M059J (cell line): ENCODE data around the gene OR12D1. TPM values are rescaled to one million over a fixed set of nuclear protein-coding genes. Genes with fewer than 3 reads are reported as not detected.
"Not testable (repeated sequence)": the region's sequence is repeated elsewhere in the genome, so short reads cannot be mapped to it uniquely, and the experiment has no call there.

Experiments
- DNase-seq: peaks from one replicate; pipeline ENCODE4 v3.0.0-alpha.2; 2012; ENCODE audit warnings: low read depth
- total RNA-seq: library from RNA; depleted of rRNA; stranded (reverse); fragments of >200 nt; shearing (Covaris generic); gene quantifications from 2 replicates; pipeline ENCODE4 v1.2.3, GENCODE V29; 2014; rRNA removed

Gene OR12D1
- total RNA-seq, result not detected in 2 replicates

DNA sequence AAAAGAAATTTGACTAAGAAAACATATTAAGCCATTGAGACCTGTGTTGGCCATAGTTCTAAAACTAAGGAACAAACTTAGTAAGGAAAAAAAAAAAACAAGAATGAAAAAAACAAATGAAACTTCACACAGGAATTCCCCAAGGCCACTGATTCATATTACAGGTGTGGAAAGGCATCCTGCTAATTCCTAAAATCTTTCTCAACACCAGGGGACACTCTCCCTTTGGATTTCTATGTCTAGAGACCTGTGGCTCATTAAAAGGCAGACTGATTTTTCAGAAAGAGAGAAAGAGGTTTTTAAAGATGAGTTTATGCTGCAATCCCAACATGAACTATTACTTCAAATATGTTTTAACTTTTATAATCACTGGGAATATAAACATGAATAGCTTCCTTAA, at the start of gene OR12D1:
Gene OR12D1 (plus strand): TSS at position 341 of the 400 bp plus-strand sequence.
- DNase-seq, result peak; percentile 13

DNA sequence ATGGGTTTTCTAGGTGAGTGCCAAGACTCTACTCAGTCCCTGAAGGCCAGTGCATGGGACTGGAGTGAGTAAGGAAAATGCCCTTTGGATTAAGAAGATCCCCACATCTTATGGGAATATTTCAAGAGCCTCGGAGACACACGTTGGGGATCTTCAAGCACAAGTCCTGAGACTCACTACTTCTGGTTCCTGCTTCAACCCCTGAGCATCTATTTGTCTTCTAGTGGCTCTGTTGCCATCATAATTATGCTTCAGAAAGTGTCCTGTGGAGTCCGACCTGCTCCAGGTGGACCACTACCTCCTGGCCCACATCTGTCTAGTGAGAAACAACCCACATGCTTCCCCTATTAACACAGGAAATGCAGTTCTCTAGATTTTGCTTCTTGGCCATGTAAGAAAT, 46.0 kb upstream of the OR12D1 start, which contains the start of gene OR5V1:
Gene OR5V1 (minus strand): TSS at position 101 of the 400 bp plus-strand sequence. CDS start 12,670 bp downstream, outside the sequence.
- DNase-seq, result no peak

DNA sequence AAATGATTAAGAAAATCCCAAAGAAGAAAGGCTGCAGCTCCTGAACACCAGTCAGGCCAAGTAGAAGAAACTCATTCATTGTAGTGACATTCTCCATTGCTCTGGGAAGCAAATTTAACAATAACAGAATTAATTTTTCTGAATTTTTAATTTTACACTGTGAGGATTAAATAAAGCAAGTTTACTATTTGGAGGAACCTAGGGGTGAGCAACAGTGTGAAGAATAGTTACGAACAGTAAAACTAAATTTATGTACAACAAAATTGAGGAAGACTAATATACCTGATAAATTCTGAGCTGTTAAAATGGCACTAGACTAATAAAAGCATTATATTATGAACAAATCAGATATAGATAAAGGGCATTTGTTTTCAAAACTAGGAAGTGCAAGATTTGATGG, 39.5 kb upstream of the OR12D1 start, which contains the start of gene OR12D3:
Gene OR12D3 (minus strand): TSS at position 101 of the 400 bp plus-strand sequence. CDS start 4 bp downstream, at position 97.
- DNase-seq, result no peak

DNA sequence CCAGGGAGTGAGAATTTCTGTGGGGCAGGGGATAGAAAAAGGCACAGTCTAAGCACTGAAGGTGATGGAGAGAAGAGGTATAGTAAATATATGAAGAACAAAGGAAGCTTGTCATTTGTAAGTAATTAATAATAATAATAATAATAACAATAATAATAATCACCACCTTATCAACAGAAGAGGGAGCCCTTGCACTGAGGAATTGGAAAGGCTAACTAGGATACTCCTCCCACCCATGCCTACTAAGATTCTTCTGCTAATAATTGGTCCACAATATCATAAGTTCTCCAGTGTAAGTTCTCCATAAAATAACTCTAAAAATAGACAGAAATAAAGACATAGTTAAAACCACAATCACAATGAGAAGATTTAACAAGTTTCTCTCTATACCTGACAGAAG, 38.7 kb upstream of the OR12D1 start:
- DNase-seq, result no peak

DNA sequence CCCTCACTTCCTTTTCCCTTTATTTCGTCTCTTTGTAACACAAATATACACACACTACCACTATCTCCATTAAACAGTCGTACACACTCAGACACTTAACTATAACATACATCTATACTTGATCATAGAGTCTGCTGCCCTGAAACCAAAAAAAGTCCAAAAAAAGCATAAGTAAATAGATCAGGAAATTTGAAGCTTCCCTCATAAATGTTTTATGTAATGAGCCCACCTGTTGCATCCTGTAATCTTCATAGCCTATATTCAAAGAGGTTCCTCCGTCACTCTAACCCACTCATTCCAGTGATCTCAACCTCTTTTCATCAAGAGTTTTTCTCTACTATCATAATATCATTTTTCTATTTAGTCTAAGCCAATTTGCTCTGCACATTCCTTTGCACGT, 26.2 kb upstream of the OR12D1 start:
- DNase-seq, result no peak

DNA sequence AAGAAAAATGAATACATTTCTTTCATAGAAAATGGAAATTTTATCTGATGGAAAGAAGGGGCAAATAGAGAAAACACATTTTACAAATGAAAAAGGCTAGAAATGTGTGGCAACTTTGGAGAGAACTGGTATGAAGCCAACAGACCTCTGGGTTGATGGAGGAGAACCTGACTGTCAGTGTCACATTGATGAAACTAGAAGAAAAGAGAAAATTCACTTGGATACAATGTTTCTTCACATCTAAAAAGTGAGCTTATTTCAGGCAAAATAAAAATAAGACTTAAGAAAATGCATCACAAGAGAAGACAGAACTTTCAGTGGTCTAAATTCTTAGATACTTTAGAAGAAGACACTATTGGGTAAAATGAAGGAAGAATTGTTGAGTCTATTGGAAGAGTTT, 19.4 kb upstream of the OR12D1 start, which contains the start of gene OR12D2:
Gene OR12D2 (plus strand): TSS at position 301 of the 400 bp plus-strand sequence. CDS start 1,069 bp downstream, outside the sequence.
- no peak for DNase-seq

DNA sequence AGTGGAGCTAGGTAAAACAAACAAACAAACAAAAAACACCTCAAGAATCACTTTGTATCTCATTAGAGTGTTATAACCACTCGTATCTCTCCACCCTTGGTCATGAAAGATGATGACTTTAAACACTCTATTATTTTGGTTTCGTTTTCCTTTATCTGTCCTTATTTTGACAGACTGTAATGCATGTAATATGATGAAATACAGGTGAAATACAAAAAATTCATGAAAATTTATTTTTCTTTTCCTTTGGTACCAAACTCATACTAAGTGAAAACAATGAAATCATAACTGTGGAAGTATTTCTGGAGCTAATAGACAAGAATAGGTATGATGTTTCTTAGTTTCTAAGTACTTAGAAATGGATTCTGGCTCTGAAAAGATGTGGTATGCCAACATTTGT, 15.2 kb upstream of the OR12D1 start:
- DNase-seq, result no peak

DNA sequence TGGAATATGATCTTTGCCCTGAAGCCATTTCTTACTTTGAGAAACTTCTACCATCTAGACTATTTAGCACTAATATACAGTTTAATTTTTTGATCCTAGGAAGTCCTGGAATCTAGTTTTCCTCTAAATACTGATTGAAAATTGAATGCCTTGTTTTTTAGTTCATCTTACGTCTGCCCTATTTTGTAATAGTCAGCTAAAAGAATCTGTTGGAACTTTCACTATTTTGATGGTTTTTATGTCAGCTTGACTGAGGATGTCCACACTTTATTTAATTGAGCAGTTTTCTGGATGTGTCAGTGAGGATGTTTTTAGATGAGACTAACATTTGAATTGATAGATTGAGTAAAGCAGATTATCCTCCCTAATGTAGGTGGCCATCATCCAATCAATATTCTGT, 10.9 kb upstream of the OR12D1 start:
- DNase-seq, result no peak

DNA sequence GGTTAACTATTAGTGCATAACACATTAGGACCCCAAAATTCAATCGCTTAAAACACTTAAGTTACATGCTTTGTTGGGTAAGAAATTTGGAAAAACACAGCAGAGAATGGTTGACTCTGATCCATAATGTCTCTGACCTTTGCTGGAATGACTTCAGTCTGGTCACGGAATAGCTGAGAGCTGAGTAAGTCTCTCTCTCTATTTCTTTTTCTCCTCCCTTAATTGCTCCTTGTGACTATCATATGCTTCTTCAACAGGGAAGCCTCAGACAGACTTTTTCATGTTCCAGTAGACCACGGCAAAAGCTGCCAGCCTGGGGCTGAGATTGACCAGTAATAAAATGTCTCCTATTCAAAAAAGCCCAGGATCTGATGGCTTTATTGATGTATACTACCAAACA, 4.8 kb downstream of the OR12D1 start:
- DNase-seq, result peak; percentile 3

DNA sequence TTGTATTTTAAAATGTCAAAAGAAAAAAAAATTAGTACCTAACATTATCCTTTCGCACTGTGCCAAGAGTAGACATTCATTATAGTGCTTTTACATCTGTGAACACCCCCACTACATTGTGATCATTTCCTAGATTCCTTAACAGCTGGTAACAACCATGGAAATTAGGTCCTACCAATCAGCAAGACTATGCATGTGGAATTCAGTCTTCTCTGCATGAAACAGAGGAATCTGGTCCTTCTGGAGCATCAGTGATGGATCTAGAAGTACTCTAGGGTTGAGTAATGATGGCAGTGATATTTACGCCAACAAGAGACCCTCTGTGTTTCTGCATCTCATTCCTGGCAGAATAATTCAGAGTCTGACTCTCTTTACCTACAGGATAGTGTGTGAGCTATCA, 9.4 kb downstream of the OR12D1 start:
- no peak for DNase-seq

DNA sequence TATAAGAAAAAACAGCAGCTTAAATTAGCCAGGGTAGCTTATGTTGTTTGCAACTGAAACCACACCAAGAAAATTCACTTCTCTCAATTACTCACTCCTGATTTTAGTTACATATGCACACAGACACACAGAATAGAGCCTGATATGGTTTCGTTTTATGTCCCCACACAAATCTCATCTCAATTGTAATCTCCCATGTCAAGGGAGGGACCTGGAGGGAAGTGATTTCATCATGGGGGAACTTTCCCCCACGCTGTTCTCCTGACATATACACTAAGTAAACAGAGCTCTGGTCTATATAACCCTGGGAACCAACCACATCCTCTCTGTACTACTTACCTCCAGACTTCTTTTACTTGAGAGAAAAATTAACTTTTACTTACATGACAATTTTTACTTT, 9.8 kb downstream of the OR12D1 start:
- no peak for DNase-seq

DNA sequence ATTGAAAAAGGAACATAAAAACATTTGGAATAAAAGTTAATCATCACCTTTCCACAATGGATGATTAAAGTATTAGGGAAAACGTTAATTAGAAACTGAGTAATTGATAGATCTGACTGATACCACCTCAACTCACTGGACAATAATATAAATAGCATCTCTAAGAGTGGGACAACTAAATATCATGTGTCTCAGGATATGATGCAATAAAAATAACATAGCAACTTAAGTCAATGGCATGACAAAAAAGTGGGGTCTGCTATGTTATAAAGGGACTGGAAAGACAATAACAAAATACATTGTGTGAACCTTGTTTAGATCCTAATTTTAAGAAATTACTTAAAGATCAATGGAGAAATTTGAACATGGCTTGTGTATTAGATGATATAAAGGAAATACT, 10.3 kb downstream of the OR12D1 start:
- DNase-seq, result no peak

DNA sequence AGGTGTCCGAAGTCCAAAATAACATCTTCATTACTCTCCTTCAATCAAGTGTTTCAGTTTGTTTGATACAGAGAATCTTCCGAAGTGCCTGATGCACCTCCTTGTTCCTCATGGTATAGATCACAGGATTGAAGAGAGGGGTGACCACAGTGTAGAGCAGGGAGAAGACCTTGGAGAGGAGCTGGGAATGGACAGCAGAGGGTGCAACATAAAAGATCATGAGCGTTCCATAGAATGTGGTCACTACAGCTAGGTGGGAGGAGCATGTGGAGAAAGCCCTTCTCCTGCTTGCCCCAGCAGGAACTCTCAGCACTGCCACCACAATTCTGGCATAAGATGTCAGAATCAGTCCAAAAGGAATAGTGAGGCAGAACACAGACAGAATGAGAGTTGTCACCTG, 11.9 kb downstream of the OR12D1 start:
- peak; percentile 25 for DNase-seq

DNA sequence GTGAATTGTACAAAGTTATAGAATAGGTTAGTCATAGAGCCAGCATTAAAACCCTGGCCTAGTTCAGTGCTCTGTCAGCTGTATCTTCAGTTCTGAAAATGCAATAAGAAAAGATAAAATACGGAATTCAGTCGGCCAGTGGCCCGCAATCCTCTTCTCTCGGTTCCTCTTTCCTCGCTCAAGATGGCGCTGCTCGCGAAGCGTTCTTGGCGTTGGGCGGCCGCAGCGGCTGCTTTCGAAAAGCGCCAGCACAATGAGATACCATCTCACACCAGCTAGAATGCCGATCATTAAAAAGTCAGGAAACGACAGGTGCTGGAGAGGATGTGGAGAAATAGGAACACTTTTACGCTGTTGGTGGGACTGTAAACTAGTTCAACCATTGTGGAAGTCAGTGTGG, 22.0 kb downstream of the OR12D1 start:
- not testable (repeated sequence) for DNase-seq

DNA sequence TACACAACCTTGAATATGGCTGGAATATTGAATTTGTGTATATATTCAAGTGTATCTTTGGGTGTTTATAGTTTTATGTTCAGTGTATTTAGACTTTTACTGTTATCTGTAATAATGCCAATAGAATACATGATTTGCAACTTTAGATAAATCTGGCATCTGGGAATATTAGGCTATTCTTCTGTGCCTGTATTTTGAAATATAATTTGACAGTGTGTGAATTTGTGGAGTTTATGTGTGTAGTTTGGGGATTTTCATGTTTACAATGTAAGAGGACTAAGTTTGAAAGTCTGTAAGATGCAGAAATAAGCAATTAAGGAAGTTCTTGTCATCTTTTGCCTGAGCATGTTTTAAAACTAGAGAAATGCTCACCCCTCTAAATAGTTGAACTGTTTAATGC, 24.3 kb downstream of the OR12D1 start, which contains the start of gene OR10C1:
Gene OR10C1 (plus strand): TSS at position 301 of the 400 bp plus-strand sequence. CDS start 710 bp downstream, outside the sequence.
- DNase-seq, result no peak

DNA sequence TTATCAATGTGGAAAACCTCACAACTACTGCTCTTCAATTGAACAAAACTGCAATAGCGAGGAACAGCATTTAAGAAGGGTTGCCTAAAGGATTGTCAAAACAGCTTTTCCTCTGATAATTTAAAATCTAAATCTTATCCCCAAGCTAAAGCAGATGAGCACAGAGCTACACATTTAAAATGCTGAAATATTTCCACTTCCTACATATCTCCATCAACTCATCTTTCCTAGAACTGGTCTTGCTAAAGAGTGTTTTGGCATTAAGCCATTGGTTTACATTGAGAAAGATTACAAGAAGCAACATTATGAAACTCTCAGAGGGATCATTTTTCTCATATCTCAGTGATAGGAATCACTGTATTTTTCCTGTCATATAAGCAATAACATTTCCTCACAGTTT, 28.0 kb downstream of the OR12D1 start:
- no peak for DNase-seq

DNA sequence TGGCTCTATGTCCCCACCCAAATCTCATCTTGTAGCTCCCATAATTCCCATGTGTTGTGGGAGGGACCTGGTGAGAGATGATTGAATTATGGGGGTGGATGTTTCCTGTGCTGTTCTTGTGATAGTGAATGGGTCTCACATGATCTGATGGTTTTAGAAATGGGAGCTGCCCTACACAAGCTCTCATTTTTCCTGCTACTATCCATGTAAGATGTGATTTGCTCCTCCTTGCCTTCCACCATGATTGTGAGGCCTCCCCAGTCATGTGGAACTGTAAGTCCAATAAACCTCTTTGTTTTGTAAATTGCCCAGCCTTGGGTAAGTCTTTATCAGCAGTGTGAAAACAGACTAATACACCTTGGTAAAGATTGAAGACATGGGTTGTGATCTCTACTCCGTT, 29.3 kb downstream of the OR12D1 start:
- not testable (repeated sequence) for DNase-seq

DNA sequence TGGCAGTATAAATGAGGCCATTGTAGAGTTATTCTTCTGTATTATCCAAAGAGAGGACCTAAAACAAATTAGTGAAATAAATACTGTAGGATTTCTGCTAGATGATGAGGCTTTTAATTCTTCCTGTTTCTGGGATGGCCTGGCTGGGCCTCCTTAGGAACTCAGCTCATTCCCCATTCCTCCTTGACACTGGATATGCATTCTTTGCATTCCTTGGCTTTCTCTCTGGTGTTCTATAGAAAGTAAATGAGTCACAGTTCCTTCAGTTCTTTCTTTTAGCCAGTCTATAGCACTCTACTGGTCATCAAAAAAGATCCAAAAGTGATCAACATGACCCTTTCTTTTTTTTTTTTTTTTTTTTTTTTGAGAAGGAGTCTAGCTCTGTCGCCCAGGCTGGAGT, 32.9 kb downstream of the OR12D1 start:
- peak; percentile 18 for DNase-seq

DNA sequence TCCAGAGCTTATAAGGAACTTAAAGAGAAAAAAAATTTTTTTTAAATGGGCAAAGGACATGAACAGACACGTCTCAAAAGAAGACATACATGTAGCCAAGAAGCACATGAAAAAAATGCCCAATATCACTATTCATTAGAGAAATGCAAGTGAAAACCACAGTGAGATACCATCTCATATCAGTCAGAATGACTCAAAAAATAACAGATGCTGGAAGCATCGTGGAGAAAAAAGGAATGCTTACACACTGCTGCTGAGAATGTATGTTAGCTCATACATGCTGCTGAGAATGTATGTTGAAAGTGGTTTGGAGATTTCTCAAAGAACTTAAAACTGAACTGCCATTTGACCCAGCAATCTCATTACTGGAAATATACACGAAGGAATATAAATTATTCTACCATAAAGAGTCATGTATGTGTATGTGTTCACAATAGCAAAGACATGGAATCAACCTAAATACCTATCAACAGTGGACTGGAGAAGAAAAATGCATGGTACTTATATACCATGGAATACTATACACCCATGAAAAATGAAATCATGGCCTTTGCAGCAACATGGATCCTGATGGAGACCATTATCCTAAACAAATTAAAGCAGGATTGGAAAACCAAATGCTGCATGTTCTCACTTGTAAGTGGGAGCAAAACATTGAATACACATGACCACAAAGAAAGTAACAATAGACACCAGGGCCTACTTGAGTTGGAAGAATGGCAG, 36.9 kb downstream of the OR12D1 start:
- DNase-seq, result peak; percentile 34

DNA sequence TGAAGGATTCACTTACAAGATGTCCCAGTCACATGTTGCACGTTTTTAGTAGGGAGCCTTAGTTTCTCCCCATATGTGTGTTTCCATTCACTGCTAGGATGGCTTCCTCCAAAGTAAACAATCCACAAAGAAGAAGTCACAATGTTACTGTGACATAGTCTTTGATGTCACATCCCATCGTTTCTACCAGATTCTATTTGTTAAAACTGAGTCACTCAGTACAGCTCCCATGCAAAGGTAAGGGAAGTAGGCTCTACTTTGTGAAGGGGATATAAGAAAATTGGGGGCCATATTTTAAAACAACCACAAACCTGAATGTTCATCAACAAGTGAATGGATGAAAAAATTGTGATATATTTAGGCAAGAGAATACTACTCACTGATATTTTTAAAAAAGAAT, 42.2 kb downstream of the OR12D1 start, which contains the start of the genes OR11A1 and OR2H1:
Gene OR11A1 (minus strand): TSS at position 101 of the 400 bp plus-strand sequence. CDS start 29,430 bp downstream, outside the sequence.
Gene OR2H1 (plus strand): TSS at position 185 of the 400 bp plus-strand sequence. CDS start 4,615 bp downstream, outside the sequence.
- no peak for DNase-seq

DNA sequence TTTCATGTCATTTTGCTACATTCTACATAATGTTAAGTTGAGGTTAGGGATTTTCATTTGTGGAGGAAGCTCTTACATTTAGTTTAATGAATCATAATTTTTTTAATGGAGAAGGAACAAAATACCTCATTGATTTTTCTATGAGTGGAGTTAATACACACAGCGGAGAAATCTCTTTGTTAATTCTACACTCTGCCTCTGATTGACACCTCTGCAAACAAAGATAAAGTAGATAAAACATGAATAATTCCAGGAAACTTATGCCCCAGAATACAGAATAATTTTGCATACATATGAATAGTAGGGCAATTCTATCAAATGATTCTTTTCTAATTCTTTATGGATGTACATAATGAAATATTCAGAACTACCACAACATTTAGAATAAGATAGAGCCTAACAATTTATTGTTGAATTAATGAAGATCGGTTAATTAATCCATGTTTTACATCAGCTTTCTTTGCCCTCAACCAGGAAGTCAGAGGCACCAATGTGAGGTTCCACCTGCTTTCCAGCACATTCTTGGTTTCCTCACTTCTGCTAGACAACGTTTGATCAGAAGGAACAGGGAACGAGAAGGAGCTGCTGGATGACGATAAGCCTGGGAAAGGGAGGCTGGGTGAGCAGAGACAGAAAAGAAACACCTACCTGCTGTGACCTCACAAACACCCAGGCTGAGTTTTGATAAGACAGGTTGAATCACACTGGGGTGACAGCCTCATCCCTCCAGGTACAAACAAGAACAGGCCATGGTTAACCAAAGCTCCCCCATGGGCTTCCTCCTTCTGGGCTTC, 46.5 kb downstream of the OR12D1 start:
- no peak for DNase-seq

DNA sequence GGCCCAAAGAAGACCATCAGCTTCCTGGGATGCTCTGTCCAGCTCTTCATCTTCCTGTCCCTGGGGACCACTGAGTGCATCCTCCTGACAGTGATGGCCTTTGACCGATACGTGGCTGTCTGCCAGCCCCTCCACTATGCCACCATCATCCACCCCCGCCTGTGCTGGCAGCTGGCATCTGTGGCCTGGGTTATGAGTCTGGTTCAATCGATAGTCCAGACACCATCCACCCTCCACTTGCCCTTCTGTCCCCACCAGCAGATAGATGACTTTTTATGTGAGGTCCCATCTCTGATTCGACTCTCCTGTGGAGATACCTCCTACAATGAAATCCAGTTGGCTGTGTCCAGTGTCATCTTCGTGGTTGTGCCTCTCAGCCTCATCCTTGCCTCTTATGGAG, 47.3 kb downstream of the OR12D1 start:
- DNase-seq, result no peak
